ELR (cell line): ENCODE measurements around the gene TMEM240.
"Not testable (repeated sequence)": the region's sequence is repeated elsewhere in the genome, so short reads cannot be mapped to it uniquely, and the experiment has no call there.

Experiments used
- DNase-seq: peaks from one replicate; pipeline ENCODE4 v3.0.0-alpha.2; 2015; ENCODE audit warnings: low read depth

TMEM240 gene

GRCh38 chr1:1495461-1495975, 44.9 kb downstream of the TMEM240 start:
- not testable (repeated sequence) for DNase-seq

GRCh38 chr1:1494311-1494710, 46.1 kb downstream of the TMEM240 start:
- DNase-seq, result not testable (repeated sequence)

- DNase-seq, result no peak
Measured at GRCh38 chr1:1491601-1492000, 48.8 kb downstream of the TMEM240 start.

GRCh38 chr1:1490633-1491230, 49.7 kb downstream of the TMEM240 start:
- DNase-seq, result no peak

GRCh38 chr1:1489861-1490260, 50.6 kb downstream of the TMEM240 start:
- no peak for DNase-seq

GRCh38 chr1:1489231-1489630, 51.2 kb downstream of the TMEM240 start:
- no peak for DNase-seq

- DNase-seq, result no peak
Measured at GRCh38 chr1:1487701-1488100, 52.7 kb downstream of the TMEM240 start.

- not testable (repeated sequence) for DNase-seq
Measured at GRCh38 chr1:1485755-1486317, 54.6 kb downstream of the TMEM240 start.

GRCh38 chr1:1484976-1485750, 55.3 kb downstream of the TMEM240 start:
- DNase-seq, result not testable (repeated sequence)
